ENCODE results near the gene MIPOL1. TPM values are rescaled to one million over a fixed set of nuclear protein-coding genes. Genes with fewer than 3 reads are reported as not detected.

The MIPOL1 gene
- total and polyA plus RNA-seq, 2 donors (not counting 3 experiments of a cell fraction or from before 2014, with no cell fraction given), result 3.4 to 33.5 TPM

DNA sequence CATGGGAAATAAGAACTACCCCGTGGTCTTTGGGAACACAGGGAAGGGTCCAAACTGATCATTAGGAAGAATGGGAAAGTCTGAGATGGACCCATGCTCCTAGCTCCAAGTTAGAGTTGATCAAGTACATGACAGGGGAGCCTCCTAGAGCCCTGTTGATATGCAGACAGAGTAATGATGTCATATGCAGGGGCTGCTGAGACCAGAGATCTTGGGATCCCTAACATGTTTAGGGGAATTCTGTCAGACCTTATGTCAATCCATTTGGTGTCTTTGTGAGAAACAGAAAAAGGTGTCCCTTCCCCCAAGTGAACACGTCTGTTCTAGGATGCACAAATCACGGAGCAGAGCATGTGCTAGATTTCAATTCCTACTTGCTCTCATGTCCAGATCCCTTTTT, 31.9 kb upstream of the MIPOL1 start:
- Histone ChIP-seq H3K4me1 (ENCODE audit: control insufficient read depth, extremely low read depth, insufficient read depth, low read length) (no peaks in the 10 kb centered on the region), H3K27ac (ENCODE audit: insufficient read depth, low read depth, low read length) (no peak overlapping the region), H3K79me2 (ENCODE audit: control insufficient read depth, insufficient read depth, low read length) (no peaks in the 10 kb centered on the region), H3K9ac (replicated peaks; ENCODE audit: extremely low read depth, insufficient read depth, low read length) (no peak overlapping the region), H3K36me3 (ENCODE audit: control insufficient read depth in 2 of 2, extremely low read depth in 1 of 2, insufficient read depth in 2 of 2, low read length in 2 of 2) (no peaks in the 10 kb centered on the region), H3K9me3 (replicated peaks; ENCODE audit: control insufficient read depth, insufficient read depth, low read length) (no peaks in the 10 kb centered on the region), H3K27me3 (ENCODE audit: control insufficient read depth in 2 of 2, insufficient read depth in 2 of 2, low read length in 2 of 2) (peaks cover 0 to 3% of the 10 kb centered on the region in 2 experiments), H3K9me1 (replicated peaks; ENCODE audit: control insufficient read depth, extremely low read depth, insufficient read depth, low read length) (no peaks in the 10 kb centered on the region), H3K4me3 (replicated peaks in 1 of 3; ENCODE audit: insufficient read depth in 1 of 3, low read depth in 1 of 3, low read length in 3 of 3) (no peak overlapping the region), H4K20me1 (replicated peaks; ENCODE audit: control insufficient read depth, extremely low read depth, insufficient read depth, low read length) (no peaks in the 10 kb centered on the region), H2AFZ (ENCODE audit: low read depth, low read length) (no peak overlapping the region), H3K4me2 (ENCODE audit: insufficient read depth, low read length) (no peak overlapping the region)
- BruUV-seq (replicated peaks), result no TSS peak
- FAIRE-seq, result no peak
- TF ChIP-seq MYC (IDR thresholded peaks at IDR 0.05; ENCODE audit: low read depth, low read length) (no peak), POLR2A (IDR thresholded peaks at IDR 0.05; ENCODE audit: low read depth, low read length) (no peak), JUN (IDR thresholded peaks at IDR 0.05; ENCODE audit: borderline replicate concordance, insufficient read depth, insufficient read length, low read depth) (no peak), GATA2 (IDR thresholded peaks at IDR 0.05; ENCODE audit: insufficient read depth, insufficient read length, low read depth, low read length) (no peak), FOS (IDR thresholded peaks at IDR 0.05; ENCODE audit: borderline replicate concordance, insufficient read depth, low read length) (no peak), EZH2 (IDR thresholded peaks at IDR 0.05; ENCODE audit: borderline replicate concordance, low read depth, low read length, severe bottlenecking) (no peak), POLR2AphosphoS5 (IDR thresholded peaks at IDR 0.05; ENCODE audit: insufficient read depth, low read depth, low read length) (no peak)
- TF ChIP-seq, protein P1, sequence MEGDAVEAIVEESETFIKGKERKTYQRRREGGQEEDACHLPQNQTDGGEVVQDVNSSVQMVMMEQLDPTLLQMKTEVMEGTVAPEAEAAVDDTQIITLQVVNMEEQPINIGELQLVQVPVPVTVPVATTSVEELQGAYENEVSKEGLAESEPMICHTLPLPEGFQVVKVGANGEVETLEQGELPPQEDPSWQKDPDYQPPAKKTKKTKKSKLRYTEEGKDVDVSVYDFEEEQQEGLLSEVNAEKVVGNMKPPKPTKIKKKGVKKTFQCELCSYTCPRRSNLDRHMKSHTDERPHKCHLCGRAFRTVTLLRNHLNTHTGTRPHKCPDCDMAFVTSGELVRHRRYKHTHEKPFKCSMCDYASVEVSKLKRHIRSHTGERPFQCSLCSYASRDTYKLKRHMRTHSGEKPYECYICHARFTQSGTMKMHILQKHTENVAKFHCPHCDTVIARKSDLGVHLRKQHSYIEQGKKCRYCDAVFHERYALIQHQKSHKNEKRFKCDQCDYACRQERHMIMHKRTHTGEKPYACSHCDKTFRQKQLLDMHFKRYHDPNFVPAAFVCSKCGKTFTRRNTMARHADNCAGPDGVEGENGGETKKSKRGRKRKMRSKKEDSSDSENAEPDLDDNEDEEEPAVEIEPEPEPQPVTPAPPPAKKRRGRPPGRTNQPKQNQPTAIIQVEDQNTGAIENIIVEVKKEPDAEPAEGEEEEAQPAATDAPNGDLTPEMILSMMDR (IDR thresholded peaks at IDR 0.05; ENCODE audit: extremely low read depth in 1 of 2, insufficient read depth in 1 of 2, low read depth in 1 of 2, low read length in 2 of 2), result no peak
- TF ChIP-seq, protein P2, sequence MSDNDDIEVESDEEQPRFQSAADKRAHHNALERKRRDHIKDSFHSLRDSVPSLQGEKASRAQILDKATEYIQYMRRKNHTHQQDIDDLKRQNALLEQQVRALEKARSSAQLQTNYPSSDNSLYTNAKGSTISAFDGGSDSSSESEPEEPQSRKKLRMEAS (IDR thresholded peaks at IDR 0.05; ENCODE audit: insufficient read depth, insufficient read length), result no peak
- POLR2A ChIA-PET, result no interaction called here
- no peak for DNase-seq (ENCODE audit: low read depth, low spot score)
- dilution Hi-C loops (cut with MboI; ENCODE audit: extremely low pct_ligation_motif_present, low sequenced_read_pairs) (no loop called here), intact Hi-C loops (cut with micrococcal nuclease) (no loop called here)
- CTCF ChIA-PET, result interaction anchor here (1.8 to 3.8 kb wide), 2 partner anchors 15 to 65 kb away, joined by 5 to 20 read pairs; no protein-coding TSS in a partner anchor
